CD4-positive, alpha-beta T cell (primary cell): ENCODE measurements around the gene ADGRL3. TPM values are rescaled to one million over a fixed set of nuclear protein-coding genes. Genes with fewer than 3 reads are reported as not detected.

ENCODE experiments used
- ATAC-seq: fragments of 200-7000 bp; cut with Tn5 transposase; one replicate; pipeline ENCODE4 v1.10.0; 2022; ENCODE audit warnings: mild to moderate bottlenecking; ENCODE audit not compliant: poor library complexity
- CTCF ChIA-PET: fragments of 350-600 bp; sonication (Branson Sonifier 250); formaldehyde crosslinking; loops from one replicate; lab custom pipeline; 2021; ENCODE audit warnings: antibody characterized with exemption, inconsistent platforms; lab: Charles Lee
- POLR2A ChIA-PET: fragments of 350-600 bp; sonication (Branson Sonifier 250); formaldehyde crosslinking; loops from one replicate; lab custom pipeline; 2021; ENCODE audit warnings: antibody characterized with exemption, inconsistent platforms; lab: Charles Lee
- DNase-seq, 14 experiments: peaks; one replicate each; pipeline ENCODE4 v3.0.0-alpha.2; 2013 to 2020; ENCODE audit warnings: mixed read lengths in 2 of 14
- H3K27ac ChIP-seq, 2 donors: one replicate each; pipeline versions ENCODE4 v1.5.1 to v1.7.0; 2013; ENCODE audit warnings: low read length in 2 of 2, low read depth in 1 of 2, mild to moderate bottlenecking in 1 of 2
- H3K27me3 ChIP-seq, 2 experiments: 1 replicate in 1 of 2; 2 replicates in 1 of 2; pipeline versions ENCODE4 v1.6.1 to v1.7.0; 2013; ENCODE audit warnings: low read length in 2 of 2, control low read depth in 1 of 2, mild to moderate bottlenecking in 1 of 2, moderate library complexity in 1 of 2; ENCODE audit not compliant: insufficient read depth in 2 of 2, control insufficient read depth in 1 of 2
- H3K36me3 ChIP-seq: one replicate; pipeline ENCODE4 v1.6.1; 2013; ENCODE audit warnings: low read length, control low read depth; ENCODE audit not compliant: insufficient read depth
- H3K4me1 ChIP-seq: one replicate; pipeline ENCODE4 v1.6.1; 2013; ENCODE audit warnings: low read length, control low read depth; ENCODE audit not compliant: insufficient read depth
- H3K4me3 ChIP-seq: one replicate; pipeline ENCODE4 v1.5.1; 2013; ENCODE audit warnings: mild to moderate bottlenecking, low read length, moderate library complexity
- H3K9me3 ChIP-seq, 2 experiments: 1 replicate in 1 of 2; 2 replicates in 1 of 2; pipeline versions ENCODE4 v1.6.1 to v1.7.0; 2013; ENCODE audit warnings: low read length in 2 of 2, mild to moderate bottlenecking in 2 of 2, control low read depth in 1 of 2, moderate library complexity in 1 of 2; ENCODE audit not compliant: control insufficient read depth in 1 of 2, insufficient read depth in 1 of 2
- H3K27ac Mint-ChIP-seq: one replicate; pipeline ENCODE4 v1.8.0; 2020; ENCODE audit warnings: mixed read lengths
- H3K27me3 Mint-ChIP-seq: one replicate; pipeline ENCODE4 v1.8.0; 2021; ENCODE audit warnings: mixed read lengths
- H3K36me3 Mint-ChIP-seq: one replicate; pipeline ENCODE4 v1.8.0; 2021; ENCODE audit warnings: low read depth, mixed read lengths
- H3K4me1 Mint-ChIP-seq: one replicate; pipeline ENCODE4 v1.8.0; 2021; ENCODE audit warnings: low read depth, mixed read lengths
- H3K4me3 Mint-ChIP-seq: one replicate; pipeline ENCODE4 v1.8.0; 2020; ENCODE audit warnings: mild to moderate bottlenecking, mixed read lengths
- H3K9me3 Mint-ChIP-seq: one replicate; pipeline ENCODE4 v1.8.0; 2020; ENCODE audit warnings: mixed read lengths
- CTCF ChIP-seq: fragments of 200-600 bp; IDR thresholded peaks from one replicate; pipeline ENCODE4 v1.8.0; 2022; ENCODE audit warnings: antibody characterized with exemption, mild to moderate bottlenecking
- intact Hi-C, 2 experiments: fragments of 100-400 bp; cut with DNase I in 1 of 2; cut with micrococcal nuclease in 1 of 2; formaldehyde crosslinking; loops; one replicate each; pipeline versions ENCODE4 v1.15.1 to v1.9.0; 2023 to 2025; cut with DNase I, micrococcal nuclease
- total RNA-seq, 174 experiments: library from RNA in 2 of 174; stranded (reverse) in 2 of 174; gene quantifications; one replicate each; pipeline ENCODE4 v1.2.3 and lab custom pipeline; 2021 to 2026

ADGRL3 gene
- total RNA-seq, 2 experiments from 2014 or later: not detected

- Histone ChIP-seq H3K27ac (no peak overlapping the region), H3K4me3 (no peak overlapping the region), H3K27me3 (no peaks in the 10 kb centered on the region), H3K9me3 (peaks cover 4 to 7% of the 10 kb centered on the region in 2 experiments), H3K36me3 (no peaks in the 10 kb centered on the region), H3K4me1 (no peaks in the 10 kb centered on the region)
- Mint-ChIP-seq H3K9me3 (peaks cover 16% of the 10 kb centered on the region), H3K4me1 (no peaks in the 10 kb centered on the region), H3K36me3 (no peaks in the 10 kb centered on the region), H3K27me3 (no peaks in the 10 kb centered on the region), H3K27ac (no peak overlapping the region), H3K4me3 (no peak overlapping the region)
- POLR2A ChIA-PET: no interaction called here
- no peak for ATAC-seq
- intact Hi-C loops: no loop called here
- no peak for TF ChIP-seq CTCF
- CTCF ChIA-PET: no interaction called here
- no peak for DNase-seq
Measured at GRCh38 chr4:61443813-61444510, 243.8 kb downstream of the ADGRL3 start.

GRCh38 chr4:61445374-61446063, 245.4 kb downstream of the ADGRL3 start:
- Histone ChIP-seq H3K27me3 (no peaks in the 10 kb centered on the region), H3K4me3 (no peak overlapping the region), H3K4me1 (no peaks in the 10 kb centered on the region), H3K27ac (no peak overlapping the region), H3K36me3 (no peaks in the 10 kb centered on the region), H3K9me3 (peaks cover 3 to 4% of the 10 kb centered on the region in 2 experiments)
- no peak for TF ChIP-seq CTCF
- ATAC-seq: no peak
- Mint-ChIP-seq H3K4me3 (no peak overlapping the region), H3K27me3 (no peaks in the 10 kb centered on the region), H3K9me3 (peaks cover 13% of the 10 kb centered on the region), H3K4me1 (no peaks in the 10 kb centered on the region), H3K36me3 (no peaks in the 10 kb centered on the region), H3K27ac (no peak overlapping the region)
- intact Hi-C loops: no loop called here
- no peak for DNase-seq
- ChIA-PET POLR2A (no interaction called here), CTCF (no interaction called here)

- no peak overlapping the region for H3K27ac Mint-ChIP-seq
- no peaks in the 10 kb centered on the region for H3K4me1 Mint-ChIP-seq
- ChIA-PET POLR2A (no interaction called here), CTCF (no interaction called here)
- Histone ChIP-seq H3K9me3 (peaks cover 3 to 4% of the 10 kb centered on the region in 2 experiments), H3K27ac (no peak overlapping the region), H3K4me1 (no peaks in the 10 kb centered on the region), H3K4me3 (no peak overlapping the region), H3K36me3 (no peaks in the 10 kb centered on the region), H3K27me3 (no peaks in the 10 kb centered on the region)
- no peak for TF ChIP-seq CTCF
- H3K4me3 Mint-ChIP-seq: no peak overlapping the region
- ATAC-seq (no peak), DNase-seq (no peak)
- H3K36me3 Mint-ChIP-seq: no peaks in the 10 kb centered on the region
- no peaks in the 10 kb centered on the region for H3K27me3 Mint-ChIP-seq
- peaks cover 13% of the 10 kb centered on the region for H3K9me3 Mint-ChIP-seq
- intact Hi-C loops: no loop called here
Measured at GRCh38 chr4:61446941-61447340, 246.8 kb downstream of the ADGRL3 start.
